GM19452 (cell line): ENCODE measurements around the gene EFHC2.
A peak's percentile ranks its signal among the peaks of the same experiment; 100 is the strongest.
"Not testable (repeated sequence)": the region's sequence is repeated elsewhere in the genome, so short reads cannot be mapped to it uniquely, and the experiment has no call there.

Experiments used
- ATAC-seq: cut with Tn5 transposase; IDR thresholded peaks from one replicate; pipeline ENCODE4 v1.9.1; 2021; ENCODE audit not compliant: unreplicated experiment

EFHC2 gene

GRCh38 chrX:44291468-44292092, 51.9 kb downstream of the EFHC2 start:
- peak; percentile 82 for ATAC-seq

DNA sequence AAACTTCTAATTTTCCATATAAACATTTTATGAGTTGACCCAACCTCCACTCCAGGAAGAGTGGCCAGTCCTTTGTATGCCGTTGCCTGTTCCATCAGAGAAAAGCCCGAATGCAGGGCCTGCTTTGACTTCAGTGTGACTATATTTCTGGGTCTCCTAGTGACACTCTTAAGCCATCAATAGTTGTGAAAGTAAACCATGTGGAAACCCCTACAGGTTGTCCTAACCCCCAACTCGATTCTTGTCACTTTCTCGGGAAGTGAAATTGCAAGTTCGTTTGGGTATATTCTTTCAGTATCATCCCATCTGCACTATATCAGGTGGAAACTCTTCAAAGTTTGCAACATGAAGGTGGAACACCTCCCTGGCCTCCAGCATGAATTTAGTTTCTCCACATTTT, 52.8 kb downstream of the EFHC2 start:
- ATAC-seq, result peak; percentile 54

DNA sequence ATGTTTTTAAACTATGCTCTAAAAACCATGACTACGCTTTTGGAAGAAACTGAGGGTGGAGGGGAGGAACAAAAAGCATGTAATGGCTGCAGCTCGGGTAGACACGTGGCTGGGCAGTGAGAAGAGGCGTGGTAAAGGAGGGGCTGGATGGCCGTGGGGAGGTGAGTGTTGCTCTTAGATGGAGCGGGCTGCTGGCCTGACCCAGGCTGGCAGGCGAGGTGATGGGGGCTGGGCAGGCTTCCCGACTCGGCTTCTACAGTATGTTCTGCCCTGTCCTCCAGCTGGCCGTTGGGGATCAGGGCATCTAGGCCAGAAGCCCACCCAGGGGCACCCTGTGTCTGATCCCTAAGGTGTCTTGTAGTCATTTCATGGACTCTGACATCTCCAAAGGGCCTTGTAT, 60.7 kb downstream of the EFHC2 start:
- no peak for ATAC-seq

DNA sequence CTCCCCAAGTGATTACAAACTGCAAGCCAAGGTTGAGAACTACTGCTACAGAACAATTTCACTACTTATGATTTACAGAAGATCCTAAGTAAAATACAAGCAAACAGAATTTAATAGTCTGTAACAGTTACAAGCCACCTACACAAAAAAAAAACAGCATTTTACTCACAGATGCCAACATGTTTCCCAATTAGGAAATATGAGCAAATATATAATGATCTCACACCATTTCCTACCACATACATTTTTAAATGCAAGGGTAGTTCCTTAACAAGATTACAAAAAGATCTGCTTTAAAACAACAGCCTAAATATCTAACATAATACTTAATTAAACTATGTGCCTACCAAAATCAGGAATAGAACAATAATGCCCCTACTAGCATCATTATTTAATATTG, 63.4 kb downstream of the EFHC2 start:
- no peak for ATAC-seq

DNA sequence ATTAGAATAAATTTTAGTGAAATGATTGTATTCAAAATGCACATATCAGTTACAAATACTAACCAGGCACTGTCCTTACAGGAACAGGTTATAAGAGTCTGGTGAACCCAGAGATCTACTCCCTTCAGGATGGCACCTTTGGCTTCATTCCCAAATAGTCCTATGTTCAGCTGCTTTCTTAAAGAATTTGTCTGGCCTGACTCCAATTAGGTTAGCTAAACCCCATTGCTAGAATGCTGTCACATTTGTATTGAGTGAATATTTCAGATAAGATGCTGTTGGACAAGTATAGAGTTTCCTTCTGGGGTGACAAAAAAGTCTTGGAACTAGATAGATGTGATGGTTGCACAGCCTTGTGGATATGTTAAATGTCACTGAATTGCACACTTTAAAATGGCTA, 69.4 kb downstream of the EFHC2 start:
- ATAC-seq, result no peak

DNA sequence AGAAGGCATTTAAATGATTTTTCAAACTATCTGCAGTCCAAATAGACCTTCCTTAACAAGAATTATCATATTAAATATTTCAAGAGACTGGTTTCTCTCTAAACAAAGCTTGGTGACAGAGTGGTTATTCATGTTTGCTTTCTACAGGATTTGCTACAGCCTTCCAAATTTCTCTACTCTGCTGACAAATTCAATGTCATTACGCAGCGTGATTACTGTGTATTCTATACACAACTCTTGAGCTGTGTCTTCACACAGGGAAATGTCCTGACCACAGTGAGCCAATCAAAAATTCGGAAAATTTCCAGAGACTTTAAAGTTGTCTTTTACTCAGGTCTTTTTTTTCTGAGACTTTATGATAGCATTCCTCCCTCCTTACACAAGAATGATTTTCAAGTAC, 75.6 kb downstream of the EFHC2 start:
- no peak for ATAC-seq

DNA sequence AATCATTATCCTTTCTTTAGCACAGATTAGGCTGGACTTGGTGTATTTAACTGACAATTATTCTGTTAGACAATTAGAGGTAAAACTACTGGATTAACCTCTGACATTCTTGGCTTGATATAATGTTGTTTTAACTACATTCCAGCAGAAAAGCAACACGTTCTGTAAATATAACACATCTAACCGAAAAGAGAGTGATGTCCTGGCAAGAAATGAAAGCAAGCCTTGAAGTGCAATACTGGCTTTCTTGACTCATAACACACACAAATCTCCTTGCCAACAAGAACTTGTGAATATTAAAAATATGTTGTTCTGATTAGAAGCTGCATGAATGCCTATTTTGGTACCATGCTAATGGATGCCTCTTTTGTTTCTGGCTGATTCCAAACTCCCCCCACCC, 76.4 kb downstream of the EFHC2 start:
- ATAC-seq, result no peak

GRCh38 chrX:44265559-44265958, 77.9 kb downstream of the EFHC2 start:
- no peak for ATAC-seq

GRCh38 chrX:44264936-44265335, 78.5 kb downstream of the EFHC2 start:
- ATAC-seq, result no peak

GRCh38 chrX:44261286-44261685, 82.2 kb downstream of the EFHC2 start:
- no peak for ATAC-seq

GRCh38 chrX:44260609-44261008, 82.9 kb downstream of the EFHC2 start:
- ATAC-seq, result no peak

DNA sequence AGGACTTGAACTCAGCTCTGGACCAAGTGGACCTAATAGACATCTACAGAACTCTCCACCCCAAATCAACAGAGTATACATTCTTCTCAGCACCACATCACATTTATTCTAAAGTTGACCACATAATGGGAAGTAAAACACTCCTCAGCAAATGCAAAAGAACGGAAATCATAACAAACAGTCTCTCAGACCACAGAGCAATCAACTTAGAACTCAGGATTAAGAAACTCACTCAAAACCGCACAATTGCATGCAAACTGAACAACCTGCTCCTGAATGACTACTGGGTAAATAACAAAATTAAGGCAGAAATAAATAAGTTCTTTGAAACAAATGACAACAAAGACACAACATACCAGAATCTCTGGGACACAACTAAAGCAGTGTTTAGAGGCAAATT, 87.7 kb downstream of the EFHC2 start:
- not testable (repeated sequence) for ATAC-seq

DNA sequence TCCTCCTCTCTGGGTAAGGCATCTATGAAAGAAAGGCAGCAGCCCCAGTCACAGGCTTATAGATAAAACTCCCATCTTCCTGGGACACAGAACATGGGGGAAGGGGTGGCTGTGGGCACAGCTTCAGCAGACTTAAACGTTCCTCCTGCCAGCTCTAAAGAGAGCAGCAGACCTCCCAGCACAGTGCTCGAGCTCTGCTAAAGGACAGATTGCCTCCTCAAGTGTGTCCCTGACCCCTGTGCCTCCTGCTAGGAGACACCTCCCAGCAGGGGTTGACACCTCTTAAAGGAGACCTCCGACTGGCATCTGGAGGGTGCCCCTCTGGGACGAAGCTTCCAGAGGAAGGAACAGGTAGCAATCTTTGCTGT, 89.9 kb downstream of the EFHC2 start:
- ATAC-seq, result no peak

GRCh38 chrX:44252688-44253574, 90.5 kb downstream of the EFHC2 start:
- peak; percentile 89 for ATAC-seq

DNA sequence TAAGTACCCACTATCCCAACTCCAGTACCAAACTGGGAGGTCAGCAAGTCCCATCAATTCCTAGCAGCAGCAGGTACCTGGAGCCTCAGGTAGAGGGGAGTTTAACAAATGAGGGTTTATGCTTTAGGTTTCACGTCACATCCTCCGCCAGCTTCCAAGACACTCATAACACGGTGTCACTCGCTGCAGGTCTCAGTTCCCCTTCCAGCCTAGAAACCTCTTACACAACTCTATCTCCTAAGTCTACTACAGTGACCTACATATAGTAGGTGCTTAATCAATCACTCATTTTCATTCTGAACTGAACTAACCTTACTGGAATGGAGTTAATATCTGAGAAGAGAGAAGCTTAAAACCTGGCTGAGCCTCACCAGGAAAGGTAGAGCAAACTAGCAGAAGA, 96.0 kb downstream of the EFHC2 start:
- ATAC-seq, result no peak

GRCh38 chrX:44246826-44247225, 96.6 kb downstream of the EFHC2 start:
- no peak for ATAC-seq

DNA sequence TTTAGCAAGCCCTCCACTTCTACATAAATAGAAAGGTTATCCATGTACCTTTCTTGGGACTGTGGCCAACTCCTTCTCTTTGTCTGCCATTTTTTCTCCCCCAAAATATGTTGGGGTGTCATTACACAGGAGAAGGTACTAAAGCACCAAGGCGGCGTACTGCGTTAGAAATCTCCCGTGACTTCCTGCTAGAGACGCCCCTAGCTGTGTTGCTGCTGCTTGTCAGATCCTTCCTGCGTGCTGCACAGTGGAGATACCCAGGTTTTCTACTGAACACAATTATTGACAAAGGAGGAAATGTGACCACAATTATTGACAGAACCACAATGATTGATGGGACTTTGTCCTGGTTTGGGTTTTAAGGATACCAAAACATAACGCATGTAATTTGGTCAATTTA, 97.7 kb downstream of the EFHC2 start:
- ATAC-seq, result no peak

DNA sequence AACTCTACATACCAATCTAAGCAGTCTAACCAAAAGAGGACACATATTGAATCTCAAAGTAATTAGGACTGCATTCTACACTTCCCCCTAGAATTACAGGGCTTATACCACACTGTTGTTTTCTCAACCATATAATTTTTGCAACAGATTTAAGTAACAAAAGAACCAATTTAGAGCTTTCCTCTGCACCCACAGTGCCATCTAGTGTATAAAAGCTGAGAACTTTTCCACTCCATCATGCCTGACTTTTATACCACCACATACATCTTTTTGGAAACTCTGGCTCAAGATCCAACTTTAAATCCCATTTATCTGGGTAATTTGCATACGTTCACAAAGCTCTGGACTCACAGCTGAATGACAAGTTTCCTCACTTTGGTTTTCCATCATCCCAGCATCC, 99.5 kb downstream of the EFHC2 start:
- no peak for ATAC-seq

DNA sequence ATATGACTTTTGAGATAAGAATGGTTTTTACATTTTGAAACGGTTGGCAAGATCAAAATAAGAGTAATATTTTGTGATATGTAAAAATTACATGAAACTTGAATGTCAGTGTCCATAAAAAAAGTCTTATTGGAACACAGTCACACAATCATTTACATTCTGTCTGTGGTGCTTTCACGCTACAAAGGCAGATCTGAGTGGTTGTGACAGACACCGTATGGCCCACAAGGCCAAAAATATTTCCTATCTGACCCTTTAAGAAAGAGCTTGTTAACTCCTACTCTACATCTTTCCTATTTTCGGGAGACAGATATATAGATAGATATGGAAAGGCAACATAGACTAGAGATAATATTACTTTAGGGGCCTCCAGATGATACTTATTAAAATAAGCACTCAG, 101.9 kb downstream of the EFHC2 start:
- no peak for ATAC-seq

DNA sequence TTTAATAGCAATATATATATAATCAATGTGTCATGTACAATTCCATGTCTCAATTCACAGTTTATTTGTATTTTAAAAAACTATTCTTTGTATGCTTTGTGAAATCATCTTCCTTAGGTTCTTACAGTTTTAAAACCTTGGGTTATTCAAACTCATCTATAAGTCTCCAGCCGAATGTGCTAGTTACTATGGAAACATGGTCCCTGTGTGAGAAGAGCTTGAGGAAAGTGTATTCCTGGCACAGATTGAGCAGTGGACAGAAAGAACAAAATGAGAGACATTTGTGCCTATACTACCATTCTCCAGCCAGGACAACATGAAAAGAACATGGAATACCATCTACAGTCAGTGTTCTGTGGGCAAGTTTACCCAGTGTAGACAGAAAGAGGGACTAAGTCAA, 103.4 kb downstream of the EFHC2 start:
- ATAC-seq, result no peak

GRCh38 chrX:44239036-44239435, 104.4 kb downstream of the EFHC2 start:
- no peak for ATAC-seq

DNA sequence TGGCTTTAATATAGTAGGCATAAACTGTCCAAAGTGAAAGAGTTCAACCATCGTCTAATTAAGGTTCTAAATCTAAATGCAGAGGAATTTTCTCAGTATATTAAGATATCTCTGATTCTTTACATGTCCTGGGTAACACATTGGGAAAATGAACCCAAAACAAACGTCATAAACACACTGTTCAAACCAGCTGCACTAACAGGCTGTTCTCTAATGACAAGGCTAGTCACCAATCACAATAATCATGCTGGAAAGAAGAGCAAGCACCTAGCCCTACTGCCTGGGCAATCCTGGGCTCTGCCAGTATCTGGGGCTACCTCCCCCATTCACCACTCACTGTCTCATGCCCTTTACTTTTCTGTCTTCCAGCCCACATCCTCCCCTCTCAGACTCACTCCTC, 107.9 kb downstream of the EFHC2 start:
- no peak for ATAC-seq

GRCh38 chrX:44234541-44234940, 108.9 kb downstream of the EFHC2 start:
- ATAC-seq, result no peak
